ENCODE measurements around the gene CLPTM1L.

The CLPTM1L gene

GRCh38 chr5:1312206-1312605 lies 32.7 kb downstream of the CLPTM1L start:
- no peaks in the 10 kb centered on the region for H3K36me3 ChIP-seq (ENCODE audit: control insufficient read depth, insufficient read depth, low read length)
- no peak overlapping the region for H3K4me3 ChIP-seq (ENCODE audit: low read depth, low read length)
- H3K4me1 ChIP-seq = peaks cover 7% of the 10 kb centered on the region

GRCh38 chr5:1311439-1312055 lies 33.4 kb downstream of the CLPTM1L start:
- Histone ChIP-seq H3K27me3 (ENCODE audit: control insufficient read depth, insufficient read depth, low read length) (no peaks in the 10 kb centered on the region), H3K9me3 (ENCODE audit: control insufficient read depth, low read length) (no peaks in the 10 kb centered on the region), H3K9ac (no peak overlapping the region), H2AFZ (no peak overlapping the region), H3K36me3 (ENCODE audit: control insufficient read depth, insufficient read depth, low read length) (no peaks in the 10 kb centered on the region), H3K79me2 (no peaks in the 10 kb centered on the region), H3K4me2 (ENCODE audit: low read length) (no peak overlapping the region), H3K4me1 (peaks cover 6% of the 10 kb centered on the region), H3K27ac (no peak overlapping the region), H3K4me3 (ENCODE audit: low read depth, low read length) (no peak overlapping the region)
- TF ChIP-seq, protein P1, sequence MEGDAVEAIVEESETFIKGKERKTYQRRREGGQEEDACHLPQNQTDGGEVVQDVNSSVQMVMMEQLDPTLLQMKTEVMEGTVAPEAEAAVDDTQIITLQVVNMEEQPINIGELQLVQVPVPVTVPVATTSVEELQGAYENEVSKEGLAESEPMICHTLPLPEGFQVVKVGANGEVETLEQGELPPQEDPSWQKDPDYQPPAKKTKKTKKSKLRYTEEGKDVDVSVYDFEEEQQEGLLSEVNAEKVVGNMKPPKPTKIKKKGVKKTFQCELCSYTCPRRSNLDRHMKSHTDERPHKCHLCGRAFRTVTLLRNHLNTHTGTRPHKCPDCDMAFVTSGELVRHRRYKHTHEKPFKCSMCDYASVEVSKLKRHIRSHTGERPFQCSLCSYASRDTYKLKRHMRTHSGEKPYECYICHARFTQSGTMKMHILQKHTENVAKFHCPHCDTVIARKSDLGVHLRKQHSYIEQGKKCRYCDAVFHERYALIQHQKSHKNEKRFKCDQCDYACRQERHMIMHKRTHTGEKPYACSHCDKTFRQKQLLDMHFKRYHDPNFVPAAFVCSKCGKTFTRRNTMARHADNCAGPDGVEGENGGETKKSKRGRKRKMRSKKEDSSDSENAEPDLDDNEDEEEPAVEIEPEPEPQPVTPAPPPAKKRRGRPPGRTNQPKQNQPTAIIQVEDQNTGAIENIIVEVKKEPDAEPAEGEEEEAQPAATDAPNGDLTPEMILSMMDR (IDR thresholded peaks at IDR 0.05) = no peak

More at GRCh38 chr5:1312206-1312605, 32.7 kb downstream of the CLPTM1L start:
- TF ChIP-seq, protein P1 (IDR thresholded peaks at IDR 0.05) = no peak
- H3K27ac ChIP-seq = no peak overlapping the region
- H3K79me2 ChIP-seq = no peaks in the 10 kb centered on the region
- no peak overlapping the region for H2AFZ ChIP-seq
- H3K27me3 ChIP-seq (ENCODE audit: control insufficient read depth, insufficient read depth, low read length) = no peaks in the 10 kb centered on the region
- no peak overlapping the region for H3K9ac ChIP-seq
- H3K4me2 ChIP-seq (ENCODE audit: low read length) = no peak overlapping the region
- H3K9me3 ChIP-seq (ENCODE audit: control insufficient read depth, low read length) = no peaks in the 10 kb centered on the region

DNA sequence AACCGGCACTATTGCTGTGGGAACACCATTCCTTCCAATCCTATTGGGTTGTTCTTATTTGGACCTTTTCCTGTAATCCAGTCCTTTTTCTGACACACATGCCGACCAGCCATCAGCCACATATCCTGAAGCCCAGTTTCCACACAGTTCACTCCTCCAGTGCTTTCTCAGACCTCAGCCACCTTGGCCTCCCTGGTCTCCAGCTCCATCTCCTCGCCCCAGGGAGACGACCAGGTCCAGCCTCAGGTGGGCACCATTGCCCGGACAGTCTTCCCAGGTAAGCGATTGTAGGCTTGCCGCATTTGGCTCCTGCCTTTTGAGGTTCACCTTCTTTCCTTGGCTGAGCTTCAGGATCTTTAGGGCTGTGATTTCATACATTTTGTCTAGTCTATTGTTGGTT lies 34.8 kb downstream of the CLPTM1L start:
- no peaks in the 10 kb centered on the region for H3K27me3 ChIP-seq (ENCODE audit: control insufficient read depth, insufficient read depth, low read length)
- no peaks in the 10 kb centered on the region for H3K4me1 ChIP-seq
- TF ChIP-seq, protein P1 (IDR thresholded peaks at IDR 0.05) = no peak

DNA sequence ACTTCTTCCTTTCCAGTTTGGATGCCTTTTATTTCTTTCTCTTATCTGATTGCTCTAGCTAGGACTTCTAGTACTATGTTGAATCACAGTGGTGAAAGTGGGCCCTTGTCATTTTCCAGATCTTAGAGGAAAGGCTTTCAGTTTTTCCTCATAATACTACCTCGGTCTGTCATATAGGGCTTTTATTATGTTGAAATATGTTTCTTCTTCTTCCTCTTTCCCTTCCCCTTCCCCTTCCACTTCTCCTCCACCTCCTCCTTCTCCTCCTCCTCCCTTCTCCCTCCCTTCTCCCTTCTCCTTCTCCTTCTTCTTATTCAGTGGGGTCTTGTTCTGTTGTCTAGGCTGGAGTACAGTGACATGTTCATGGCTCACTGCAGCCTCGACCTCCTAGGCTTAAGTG lies 40.9 kb downstream of the CLPTM1L start:
- TF ChIP-seq, protein P1 (IDR thresholded peaks at IDR 0.05) = no peak
- no peaks in the 10 kb centered on the region for H3K9me3 ChIP-seq (ENCODE audit: control insufficient read depth, low read length)
- H3K27me3 ChIP-seq (ENCODE audit: control insufficient read depth, insufficient read depth, low read length) = no peaks in the 10 kb centered on the region
- no peaks in the 10 kb centered on the region for H3K4me1 ChIP-seq
- no peaks in the 10 kb centered on the region for H3K36me3 ChIP-seq (ENCODE audit: control insufficient read depth, insufficient read depth, low read length)
- no peak overlapping the region for H3K9ac ChIP-seq
- H3K4me3 ChIP-seq (ENCODE audit: low read depth, low read length) = no peak overlapping the region
- H3K27ac ChIP-seq = no peak overlapping the region
- no peak overlapping the region for H3K4me2 ChIP-seq (ENCODE audit: low read length)
- no peaks in the 10 kb centered on the region for H3K79me2 ChIP-seq
- H2AFZ ChIP-seq = no peak overlapping the region

More for the DNA sequence above, 34.8 kb downstream of the CLPTM1L start:
- Histone ChIP-seq H3K4me2 (ENCODE audit: low read length) (no peak overlapping the region), H3K36me3 (ENCODE audit: control insufficient read depth, insufficient read depth, low read length) (no peaks in the 10 kb centered on the region), H2AFZ (no peak overlapping the region), H3K4me3 (ENCODE audit: low read depth, low read length) (no peak overlapping the region), H3K27ac (no peak overlapping the region), H3K9me3 (ENCODE audit: control insufficient read depth, low read length) (no peaks in the 10 kb centered on the region), H3K79me2 (no peaks in the 10 kb centered on the region), H3K9ac (no peak overlapping the region)

DNA sequence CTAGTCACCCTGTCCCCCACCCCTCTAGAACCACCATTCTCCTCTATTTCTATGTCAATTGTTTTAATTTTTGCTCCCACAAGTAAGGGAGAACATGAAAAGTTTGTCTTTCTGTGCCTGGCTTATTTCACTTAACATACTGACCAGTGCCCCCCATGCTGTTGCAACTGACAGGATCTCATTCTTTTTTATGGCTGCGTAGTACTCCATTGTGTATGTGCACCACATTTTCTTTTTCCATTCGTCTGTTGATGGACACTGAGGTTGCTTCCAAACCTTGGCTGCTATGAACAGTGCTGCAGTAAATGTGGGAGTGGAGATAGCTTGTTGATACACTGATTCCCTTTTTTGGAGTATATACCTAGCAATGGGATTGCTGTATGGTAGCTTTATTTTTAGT lies 42.6 kb downstream of the CLPTM1L start:
- no peak overlapping the region for H3K27ac ChIP-seq
- no peaks in the 10 kb centered on the region for H3K9me3 ChIP-seq (ENCODE audit: control insufficient read depth, low read length)
- H3K27me3 ChIP-seq (ENCODE audit: control insufficient read depth, insufficient read depth, low read length) = no peaks in the 10 kb centered on the region
- H3K4me3 ChIP-seq (ENCODE audit: low read depth, low read length) = no peak overlapping the region
- no peaks in the 10 kb centered on the region for H3K36me3 ChIP-seq (ENCODE audit: control insufficient read depth, insufficient read depth, low read length)
- H3K79me2 ChIP-seq = no peaks in the 10 kb centered on the region
- H3K4me1 ChIP-seq = no peaks in the 10 kb centered on the region
- H3K9ac ChIP-seq = no peak overlapping the region
- no peak overlapping the region for H2AFZ ChIP-seq
- H3K4me2 ChIP-seq (ENCODE audit: low read length) = no peak overlapping the region
- TF ChIP-seq, protein P1 (IDR thresholded peaks at IDR 0.05) = no peak

Measured in parathyroid adenoma (tissue), 2 donors.